Endothelial cell (in vitro differentiated cells): ENCODE data around the gene EBF3. TPM values are rescaled to one million over a fixed set of nuclear protein-coding genes. Genes with fewer than 3 reads are reported as not detected.

Experiments used
- DNase-seq: peaks from one replicate; pipeline ENCODE4 v3.0.0; 2021; ENCODE audit warnings: low spot score
- H3K27ac Mint-ChIP-seq: one replicate; pipeline ENCODE4 v1.8.0; 2021; ENCODE audit warnings: mixed read lengths, inconsistent platforms; ENCODE audit not compliant: unreplicated experiment
- H3K27me3 Mint-ChIP-seq: one replicate; pipeline ENCODE4 v1.8.0; 2021; ENCODE audit warnings: mild to moderate bottlenecking, moderate library complexity, mixed read lengths, inconsistent platforms; ENCODE audit not compliant: unreplicated experiment
- H3K36me3 Mint-ChIP-seq: one replicate; pipeline ENCODE4 v1.8.0; 2021; ENCODE audit warnings: mild to moderate bottlenecking, low read depth, mixed read lengths, inconsistent platforms; ENCODE audit not compliant: unreplicated experiment
- H3K4me1 Mint-ChIP-seq: one replicate; pipeline ENCODE4 v1.8.0; 2021; ENCODE audit warnings: mild to moderate bottlenecking, mixed read lengths, inconsistent platforms; ENCODE audit not compliant: unreplicated experiment
- H3K4me3 Mint-ChIP-seq: one replicate; pipeline ENCODE4 v1.8.0; 2021; ENCODE audit warnings: mild to moderate bottlenecking, mixed read lengths, inconsistent platforms; ENCODE audit not compliant: unreplicated experiment
- H3K9me3 Mint-ChIP-seq: one replicate; pipeline ENCODE4 v1.8.0; 2021; ENCODE audit warnings: mixed read lengths, inconsistent platforms; ENCODE audit not compliant: unreplicated experiment
- CTCF ChIP-seq: fragments of 200-600 bp; sonication (generic); IDR thresholded peaks from one replicate; pipeline ENCODE4 v1.5.0; 2021; ENCODE audit warnings: antibody characterized with exemption; ENCODE audit not compliant: unreplicated experiment
- total RNA-seq: library from RNA; stranded (reverse); fragmentation: NEBNext Ultra II Directional; extraction: Animal tissue kit (Norgen Biotek cat#: 25700); gene quantifications from one replicate; pipeline ENCODE4 v1.2.1, GENCODE V29; 2021; ENCODE audit not compliant: unreplicated experiment

The EBF3 gene
- total RNA-seq, 1 donor from 2014 or later, result 1.3 TPM

GRCh38 chr10:129914153-129914855 is 49.8 kb downstream of the EBF3 start:
- Mint-ChIP-seq H3K27me3 (peaks cover under 1% of the 10 kb centered on the region), H3K9me3 (no peaks in the 10 kb centered on the region), H3K4me3 (no peak overlapping the region), H3K27ac (no peak overlapping the region), H3K4me1 (peaks cover under 1% of the 10 kb centered on the region), H3K36me3 (no peaks in the 10 kb centered on the region)
- no peak for DNase-seq
- TF ChIP-seq CTCF, result no peak

GRCh38 chr10:129912986-129913695 is 50.9 kb downstream of the EBF3 start:
- TF ChIP-seq CTCF, result no peak
- H3K4me3 Mint-ChIP-seq, result no peak overlapping the region
- no peaks in the 10 kb centered on the region for H3K9me3 Mint-ChIP-seq
- H3K27ac Mint-ChIP-seq, result no peak overlapping the region
- no peak for DNase-seq
- no peaks in the 10 kb centered on the region for H3K36me3 Mint-ChIP-seq
- H3K27me3 Mint-ChIP-seq, result peaks cover 3% of the 10 kb centered on the region
- peaks cover 4% of the 10 kb centered on the region for H3K4me1 Mint-ChIP-seq

GRCh38 chr10:129912166-129912917 is 51.7 kb downstream of the EBF3 start:
- peaks cover 4% of the 10 kb centered on the region for H3K4me1 Mint-ChIP-seq
- H3K27ac Mint-ChIP-seq, result no peak overlapping the region
- no peak for DNase-seq
- H3K9me3 Mint-ChIP-seq, result no peaks in the 10 kb centered on the region
- H3K36me3 Mint-ChIP-seq, result no peaks in the 10 kb centered on the region
- TF ChIP-seq CTCF, result no peak
- H3K4me3 Mint-ChIP-seq, result no peak overlapping the region
- peaks cover 3% of the 10 kb centered on the region for H3K27me3 Mint-ChIP-seq

DNA sequence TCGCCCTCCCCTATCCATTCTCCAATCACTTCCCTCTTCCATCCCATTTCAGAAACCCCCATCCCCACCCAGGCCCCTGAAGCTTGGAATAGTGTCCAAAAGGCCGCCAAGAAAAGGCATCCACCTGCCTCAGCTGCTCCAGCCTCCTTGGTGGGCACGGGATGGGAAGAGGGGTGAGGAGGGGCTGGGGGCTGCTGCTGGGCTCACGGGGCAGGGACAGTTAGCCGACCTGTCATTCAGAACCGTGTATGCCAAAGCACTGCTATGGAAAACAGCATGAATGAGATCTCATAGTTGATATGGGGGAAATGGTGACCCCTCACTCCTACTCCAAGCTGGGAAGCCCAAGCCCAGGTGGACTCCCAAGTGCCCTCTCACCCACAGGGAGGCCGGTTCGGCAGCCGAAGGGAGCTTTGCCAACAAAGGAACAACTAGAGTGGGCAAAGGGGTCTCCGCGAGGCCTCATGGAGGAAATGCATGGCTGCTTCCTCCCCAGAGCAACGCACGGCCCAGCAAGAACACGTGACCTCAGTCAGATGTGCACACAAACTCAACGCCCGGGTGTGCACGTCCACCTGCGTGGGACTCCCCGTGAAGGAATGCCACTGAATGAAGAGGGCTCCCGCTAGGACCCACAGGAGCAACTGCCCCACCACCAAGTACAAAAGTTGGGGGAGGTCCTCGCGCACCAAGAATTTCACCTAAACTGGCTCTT is 52.5 kb downstream of the EBF3 start:
- H3K4me3 Mint-ChIP-seq, result no peak overlapping the region
- H3K4me1 Mint-ChIP-seq, result peaks cover 4% of the 10 kb centered on the region
- H3K27ac Mint-ChIP-seq, result no peak overlapping the region
- no peak for TF ChIP-seq CTCF
- H3K9me3 Mint-ChIP-seq, result no peaks in the 10 kb centered on the region
- no peak for DNase-seq
- peaks cover 3% of the 10 kb centered on the region for H3K27me3 Mint-ChIP-seq
- H3K36me3 Mint-ChIP-seq, result no peaks in the 10 kb centered on the region
